NT2/D1 (cell line): Measurements from ENCODE around the gene OR8D2.
A peak's percentile ranks its signal among the peaks of the same experiment; 100 is the strongest.
"Not testable (repeated sequence)": the region's sequence is repeated elsewhere in the genome, so short reads cannot be mapped to it uniquely, and the experiment has no call there.

ENCODE experiments used
- DNase-seq: peaks from one replicate; pipeline ENCODE4 v3.0.0-alpha.2; 2011; ENCODE audit warnings: low read depth, low spot score
- H3K27me3 ChIP-seq: 2 replicates; pipeline ENCODE4 v1.6.0; 2011; ENCODE audit warnings: mild to moderate bottlenecking; ENCODE audit not compliant: insufficient read length, insufficient read depth
- H3K36me3 ChIP-seq: 2 replicates; pipeline ENCODE4 v1.6.1; 2011; ENCODE audit warnings: mild to moderate bottlenecking, low read length, mixed read lengths; ENCODE audit not compliant: insufficient read depth, insufficient read length
- H3K4me1 ChIP-seq: 2 replicates; pipeline ENCODE4 v1.5.1; 2011; ENCODE audit not compliant: insufficient read depth, insufficient read length
- H3K4me3 ChIP-seq: 2 replicates; pipeline ENCODE4 v1.5.1; 2011; ENCODE audit warnings: low read depth; ENCODE audit not compliant: insufficient read length
- H3K9ac ChIP-seq: 2 replicates; pipeline ENCODE4 v1.6.0; 2011; ENCODE audit warnings: low read depth; ENCODE audit not compliant: insufficient read length
- H3K9me3 ChIP-seq: 2 replicates; pipeline ENCODE4 v1.5.1; 2011; ENCODE audit warnings: mild to moderate bottlenecking, low read length; ENCODE audit not compliant: insufficient read depth
- SUZ12 ChIP-seq: IDR thresholded peaks from 2 replicates; pipeline ENCODE4 v1.6.1; 2011; ENCODE audit not compliant: insufficient read length, insufficient read depth; ENCODE audit errors: extremely low read depth
- YY1 ChIP-seq: IDR thresholded peaks from 2 replicates; pipeline ENCODE4 v1.6.1; 2011; ENCODE audit not compliant: insufficient read length, insufficient read depth
- ZNF274 ChIP-seq: IDR thresholded peaks from 2 replicates; pipeline ENCODE4 v1.6.1; 2011; ENCODE audit warnings: mild to moderate bottlenecking, low read depth, low read length

OR8D2 gene

DNA sequence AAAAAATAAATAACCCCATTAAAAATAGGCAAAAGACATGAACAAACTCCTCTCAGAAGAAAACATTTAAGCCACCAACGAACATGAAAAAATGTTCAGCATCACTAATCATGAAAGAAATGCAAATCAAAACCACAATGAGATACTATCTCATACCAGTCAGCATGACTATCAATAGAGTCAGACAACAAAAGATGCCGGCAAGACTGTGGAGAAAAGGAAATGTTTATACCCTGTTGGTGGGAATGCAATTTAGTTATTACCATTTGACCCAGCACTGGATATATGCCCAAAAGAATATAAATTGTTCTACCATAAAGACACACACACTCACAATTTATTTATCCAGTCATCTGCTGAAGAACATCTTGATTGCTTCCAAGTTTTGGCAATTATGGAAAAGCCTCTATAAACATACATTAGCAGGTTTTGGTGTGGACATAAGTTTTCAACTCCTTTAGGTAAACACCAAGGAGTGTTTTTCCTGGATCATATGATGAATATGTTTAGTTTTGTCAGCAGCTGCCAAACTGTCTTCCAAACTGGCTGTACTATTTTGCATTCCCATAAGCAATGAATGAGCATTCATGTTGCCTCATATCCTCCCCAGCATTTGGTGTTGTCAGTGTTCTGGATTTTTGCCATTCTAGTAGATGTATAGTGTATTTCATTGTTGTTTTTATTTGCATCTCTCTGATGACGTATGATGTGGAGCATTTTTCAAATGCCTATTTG, 34.2 kb downstream of the OR8D2 start:
- TF ChIP-seq YY1 (no peak), SUZ12 (no peak), ZNF274 (no peak)
- H3K4me1 ChIP-seq = no peaks in the 10 kb centered on the region
- no peak for DNase-seq
- H3K9ac ChIP-seq = no peak overlapping the region
- H3K27me3 ChIP-seq = no peaks in the 10 kb centered on the region
- no peaks in the 10 kb centered on the region for H3K36me3 ChIP-seq
- no peak overlapping the region for H3K4me3 ChIP-seq
- no peaks in the 10 kb centered on the region for H3K9me3 ChIP-seq

- Histone ChIP-seq H3K4me3 (no peak overlapping the region), H3K27me3 (no peaks in the 10 kb centered on the region), H3K4me1 (no peaks in the 10 kb centered on the region), H3K36me3 (no peaks in the 10 kb centered on the region), H3K9me3 (no peaks in the 10 kb centered on the region), H3K9ac (no peak overlapping the region)
- no peak for DNase-seq
- no peak for TF ChIP-seq SUZ12
- TF ChIP-seq YY1 = no peak
- no peak for TF ChIP-seq ZNF274
Measured at GRCh38 chr11:124278261-124278660, 41.7 kb downstream of the OR8D2 start.

- no peak overlapping the region for H3K4me3 ChIP-seq
- peak; percentile 8 for DNase-seq
Measured at GRCh38 chr11:124277804-124278203, 42.2 kb downstream of the OR8D2 start.

DNA sequence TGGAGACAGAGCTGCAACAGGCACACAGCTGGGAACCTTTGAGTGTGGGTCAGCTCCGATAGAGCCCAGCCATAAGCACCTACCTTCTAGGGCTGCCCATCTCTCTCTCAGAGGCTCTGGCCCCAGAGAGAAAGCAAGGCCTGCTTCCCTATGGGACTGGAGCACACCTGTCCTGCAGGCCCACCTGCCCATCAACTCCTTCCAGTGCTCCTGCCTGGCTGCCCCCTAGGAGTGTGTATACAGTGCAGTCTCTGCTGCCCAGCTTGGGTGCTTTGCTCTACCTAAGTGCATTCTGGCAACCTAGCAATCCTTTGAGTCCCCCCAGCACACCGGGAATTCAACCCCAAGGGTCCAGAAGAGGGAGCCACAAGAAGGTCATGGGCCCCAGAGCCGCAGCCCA, 42.8 kb downstream of the OR8D2 start:
- TF ChIP-seq YY1 = no peak
- TF ChIP-seq SUZ12 = no peak
- no peak for TF ChIP-seq ZNF274
- Histone ChIP-seq H3K9me3 (no peaks in the 10 kb centered on the region), H3K36me3 (no peaks in the 10 kb centered on the region), H3K4me1 (no peaks in the 10 kb centered on the region), H3K9ac (no peak overlapping the region), H3K27me3 (no peaks in the 10 kb centered on the region), H3K4me3 (no peak overlapping the region)
- DNase-seq = no peak

More at GRCh38 chr11:124277804-124278203, 42.2 kb downstream of the OR8D2 start:
- Histone ChIP-seq H3K4me1 (no peaks in the 10 kb centered on the region), H3K9me3 (no peaks in the 10 kb centered on the region), H3K27me3 (no peaks in the 10 kb centered on the region), H3K36me3 (no peaks in the 10 kb centered on the region), H3K9ac (no peak overlapping the region)
- TF ChIP-seq ZNF274 = no peak
- no peak for TF ChIP-seq YY1
- TF ChIP-seq SUZ12 = no peak

- Histone ChIP-seq H3K36me3 (no peaks in the 10 kb centered on the region), H3K27me3 (no peaks in the 10 kb centered on the region), H3K9ac (no peak overlapping the region), H3K4me3 (no peak overlapping the region), H3K9me3 (no peaks in the 10 kb centered on the region), H3K4me1 (no peaks in the 10 kb centered on the region)
- DNase-seq = no peak
- TF ChIP-seq SUZ12 = no peak
- TF ChIP-seq ZNF274 = no peak
- no peak for TF ChIP-seq YY1
Measured at GRCh38 chr11:124276081-124276480, 43.9 kb downstream of the OR8D2 start.

DNA sequence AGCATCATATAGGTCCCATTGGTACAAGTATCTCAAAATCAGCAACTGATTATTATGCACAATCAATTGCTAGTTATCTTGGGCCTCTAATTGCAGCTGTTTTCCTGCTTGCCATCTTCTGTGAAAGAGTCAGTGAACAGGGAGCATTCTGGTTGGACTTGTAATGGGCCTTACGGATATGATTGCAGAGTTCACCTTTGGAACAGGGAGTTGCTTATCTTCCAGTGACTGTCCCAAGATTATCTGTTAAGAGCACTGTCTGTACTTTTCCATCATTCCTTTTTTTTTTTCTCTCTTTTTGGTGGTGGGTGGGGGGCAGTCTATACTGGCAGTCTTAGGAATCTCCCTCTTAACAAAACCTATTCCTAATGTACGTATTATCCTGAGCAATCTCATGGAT, 46.0 kb downstream of the OR8D2 start:
- Histone ChIP-seq H3K27me3 (no peaks in the 10 kb centered on the region), H3K4me1 (no peaks in the 10 kb centered on the region), H3K36me3 (no peaks in the 10 kb centered on the region), H3K4me3 (no peak overlapping the region), H3K9ac (no peak overlapping the region), H3K9me3 (no peaks in the 10 kb centered on the region)
- no peak for DNase-seq
- no peak for TF ChIP-seq YY1
- no peak for TF ChIP-seq ZNF274
- no peak for TF ChIP-seq SUZ12

DNA sequence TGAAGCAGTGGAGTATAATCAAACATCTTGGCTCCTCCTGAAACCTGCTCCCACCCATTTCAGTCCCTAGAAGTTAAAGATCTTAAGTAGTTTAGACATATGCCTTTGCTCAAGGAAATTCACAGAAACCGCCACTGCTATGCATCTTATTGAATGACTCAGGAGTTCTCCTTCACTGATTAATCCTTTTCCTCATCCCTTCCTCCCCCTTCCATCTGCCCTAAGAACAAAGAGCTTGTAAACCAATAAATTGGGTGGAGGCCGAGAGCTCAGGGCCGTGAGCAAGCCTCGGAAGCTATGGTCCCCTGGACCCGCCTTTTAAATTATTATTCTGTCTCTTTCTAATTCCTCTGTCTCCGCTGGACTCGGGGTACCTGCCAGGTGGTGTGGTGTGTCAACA, 49.1 kb downstream of the OR8D2 start:
- not testable (repeated sequence) for H3K27me3 ChIP-seq, H3K4me1 ChIP-seq, DNase-seq, H3K9me3 ChIP-seq, H3K4me3 ChIP-seq, H3K36me3 ChIP-seq, H3K9ac ChIP-seq
